ENCODE results near the gene TMCC2. TPM values are rescaled to one million over a fixed set of nuclear protein-coding genes. Genes with fewer than 3 reads are reported as not detected.
A peak's percentile ranks its signal among the peaks of the same experiment; 100 is the strongest.

The TMCC2 gene
- total RNA-seq, 1 experiment from 2014 or later = 3.1 TPM

GRCh38 chr1:205211169-205211838, 16.4 kb upstream of the TMCC2 start, which contains the start of gene DSTYK:
Gene DSTYK (minus strand): TSS chr1:205211702. CDS start chr1:205211535, 167 bp downstream.
- peaks cover 2% of the 10 kb centered on the region; the same call in 1 of the 2 replicates for H3K36me3 ChIP-seq (ENCODE audit: control insufficient read depth, insufficient read depth, low read length)
- in situ Hi-C loops (cut with HindIII; ENCODE audit: low pct_unique_long_range_greater_than_20kb, low sequenced_read_pairs) = no loop called here
- peak; percentile 75 for DNase-seq (ENCODE audit: low read depth, low spot score)
- peak; percentile 97 for ATAC-seq
- no TSS peak for BruUV-seq (replicated peaks)
- TF ChIP-seq CTCF (IDR thresholded peaks at IDR 0.05) (no peak), TCF7L2 (IDR thresholded peaks at IDR 0.05; ENCODE audit: low read depth, low read length) (no peak; the same call in 1 of the 2 replicates), POLR2AphosphoS5 (IDR thresholded peaks at IDR 0.05; ENCODE audit: low read depth, low read length) (peak; percentile 62; the same call in 1 of the 2 replicates), SIN3A (IDR thresholded peaks at IDR 0.05; ENCODE audit: borderline replicate concordance, insufficient read depth, low read depth, low read length) (no peak; the same call in none of the 2 replicates), REST (IDR thresholded peaks at IDR 0.05; ENCODE audit: insufficient read depth in 1 of 2, low read depth in 2 of 2, low read length in 1 of 2) (peak in 1 of 2 experiments; percentile 38; a peak in 1 of 4 replicates)
- H3K9me3 ChIP-seq (ENCODE audit: control insufficient read depth, insufficient read depth, low read depth, low read length) = no peaks in the 10 kb centered on the region
- intact Hi-C loops (cut with micrococcal nuclease; ENCODE audit: unreplicated experiment) = no loop called here
- ChIA-PET POLR2A (no interaction called here), CTCF (no interaction called here)
- peaks cover 12% of the 10 kb centered on the region; the same call in 1 of the 2 replicates for H3K4me1 ChIP-seq (ENCODE audit: control insufficient read depth, insufficient read depth, low read length)
- peak within 1 kb of the TSS; percentile 84 for H3K27ac ChIP-seq (ENCODE audit: low read length)
- H3K4me3 ChIP-seq (ENCODE audit: low read depth in 2 of 2, low read length in 2 of 2) = peak within 1 kb of the TSS; percentile 83 to 98
- no peaks in the 10 kb centered on the region for H3K27me3 ChIP-seq (ENCODE audit: control insufficient read depth, insufficient read depth, low read length)

- in situ Hi-C loops (cut with HindIII; ENCODE audit: low pct_unique_long_range_greater_than_20kb, low sequenced_read_pairs) (no loop called here), intact Hi-C loops (cut with micrococcal nuclease; ENCODE audit: unreplicated experiment) (no loop called here)
- H3K27me3 ChIP-seq (ENCODE audit: control insufficient read depth, insufficient read depth, low read length) = no peaks in the 10 kb centered on the region
- H3K4me3 ChIP-seq (ENCODE audit: low read depth in 2 of 2, low read length in 2 of 2) = peak overlapping the region; percentile 83 to 98
- TF ChIP-seq TCF7L2 (IDR thresholded peaks at IDR 0.05; ENCODE audit: low read depth, low read length) (no peak), SIN3A (IDR thresholded peaks at IDR 0.05; ENCODE audit: borderline replicate concordance, insufficient read depth, low read depth, low read length) (no peak), POLR2AphosphoS5 (IDR thresholded peaks at IDR 0.05; ENCODE audit: low read depth, low read length) (no peak), REST (IDR thresholded peaks at IDR 0.05; ENCODE audit: insufficient read depth in 1 of 2, low read depth in 2 of 2, low read length in 1 of 2) (no peak), CTCF (IDR thresholded peaks at IDR 0.05) (no peak)
- H3K27ac ChIP-seq (ENCODE audit: low read length) = peak overlapping the region; percentile 84; the same call in 1 of the 2 replicates
- BruUV-seq (replicated peaks) = no TSS peak
- H3K9me3 ChIP-seq (ENCODE audit: control insufficient read depth, insufficient read depth, low read depth, low read length) = no peaks in the 10 kb centered on the region
- ChIA-PET CTCF (no interaction called here), POLR2A (no interaction called here)
- peaks cover 2% of the 10 kb centered on the region; the same call in 1 of the 2 replicates for H3K36me3 ChIP-seq (ENCODE audit: control insufficient read depth, insufficient read depth, low read length)
- ATAC-seq (no peak), DNase-seq (ENCODE audit: low read depth, low spot score) (no peak)
- peaks cover 12% of the 10 kb centered on the region; the same call in 1 of the 2 replicates for H3K4me1 ChIP-seq (ENCODE audit: control insufficient read depth, insufficient read depth, low read length)
Measured at GRCh38 chr1:205211839-205212536, 15.8 kb upstream of the TMCC2 start.
